Parathyroid adenoma (tissue), 2 donors: ENCODE data around the gene NFKBIL1.
A peak's percentile ranks its signal among the peaks of the same experiment; 100 is the strongest.

Experiments used
- H2AFZ ChIP-seq: fragments of 300-600 bp; sonication (generic); one replicate; pipeline ENCODE4 v1.7.0; 2017; ENCODE audit warnings: antibody characterized with exemption, mild to moderate bottlenecking
- H3K27ac ChIP-seq: fragments of 300-600 bp; sonication (generic); one replicate; pipeline ENCODE4 v1.7.0; 2017
- H3K27me3 ChIP-seq: fragments of 300-600 bp; sonication (generic); one replicate; pipeline ENCODE4 v1.7.0; 2017; ENCODE audit warnings: low read length; ENCODE audit not compliant: control insufficient read depth, insufficient read depth
- H3K36me3 ChIP-seq: fragments of 300-600 bp; sonication (generic); one replicate; pipeline ENCODE4 v1.7.0; 2017; ENCODE audit warnings: low read length; ENCODE audit not compliant: control insufficient read depth, insufficient read depth
- H3K4me1 ChIP-seq: fragments of 300-600 bp; sonication (generic); one replicate; pipeline ENCODE4 v1.7.0; 2017; ENCODE audit warnings: control low read depth
- H3K4me2 ChIP-seq: fragments of 300-600 bp; sonication (generic); one replicate; pipeline ENCODE4 v1.7.0; 2017; ENCODE audit warnings: low read length
- H3K4me3 ChIP-seq: fragments of 300-600 bp; sonication (generic); one replicate; pipeline ENCODE4 v1.7.0; 2017; ENCODE audit warnings: low read depth, low read length
- H3K79me2 ChIP-seq: fragments of 300-600 bp; sonication (generic); one replicate; pipeline ENCODE4 v1.7.0; 2017; ENCODE audit warnings: control low read depth
- H3K9ac ChIP-seq: fragments of 300-600 bp; sonication (generic); one replicate; pipeline ENCODE4 v1.7.0; 2017; ENCODE audit warnings: mild to moderate bottlenecking
- H3K9me3 ChIP-seq: fragments of 300-600 bp; sonication (generic); one replicate; pipeline ENCODE4 v1.7.0; 2017; ENCODE audit warnings: low read length; ENCODE audit not compliant: control insufficient read depth
- CTCF ChIP-seq: fragments of 300-600 bp; sonication (generic); IDR thresholded peaks from one replicate; pipeline ENCODE4 v1.7.0; 2017; ENCODE audit warnings: antibody characterized with exemption, mild to moderate bottlenecking
- donor health status: primary hyperparathyroidism.

NFKBIL1 gene

GRCh38 chr6:31581434-31582229 is 34.2 kb downstream of the NFKBIL1 start:
- Histone ChIP-seq H3K27me3 (no peaks in the 10 kb centered on the region), H3K4me1 (no peaks in the 10 kb centered on the region), H3K79me2 (no peaks in the 10 kb centered on the region)

GRCh38 chr6:31582230-31582643 is 34.8 kb downstream of the NFKBIL1 start, which contains the start of gene LTB:
Gene LTB, minus strand, starts transcription at chr6:31582424. Its CDS starts 7 bp downstream, at chr6:31582417.
- Histone ChIP-seq H3K9me3 (no peaks in the 10 kb centered on the region), H3K4me1 (no peaks in the 10 kb centered on the region)

More at GRCh38 chr6:31581434-31582229, 34.2 kb downstream of the NFKBIL1 start:
- Histone ChIP-seq H3K9me3 (no peaks in the 10 kb centered on the region), H3K36me3 (no peaks in the 10 kb centered on the region), H3K4me2 (peak overlapping the region; percentile 84), H2AFZ (peak overlapping the region; percentile 99), H3K27ac (peak overlapping the region; percentile 60), H3K9ac (peak overlapping the region; percentile 68), H3K4me3 (peak overlapping the region; percentile 85)
- TF ChIP-seq CTCF: no peak

GRCh38 chr6:31585491-31585890 is 38.1 kb downstream of the NFKBIL1 start:
- no peaks in the 10 kb centered on the region for H3K36me3 ChIP-seq
- no peak overlapping the region for H2AFZ ChIP-seq
- peak; percentile 14 for TF ChIP-seq CTCF
- no peaks in the 10 kb centered on the region for H3K4me1 ChIP-seq
- no peaks in the 10 kb centered on the region for H3K79me2 ChIP-seq
- H3K27me3 ChIP-seq: no peaks in the 10 kb centered on the region
- H3K27ac ChIP-seq: no peak overlapping the region
- H3K4me2 ChIP-seq: no peak overlapping the region
- no peak overlapping the region for H3K4me3 ChIP-seq
- no peaks in the 10 kb centered on the region for H3K9me3 ChIP-seq
- no peak overlapping the region for H3K9ac ChIP-seq

More at GRCh38 chr6:31582230-31582643, 34.8 kb downstream of the NFKBIL1 start, which contains the start of gene LTB:
- no peak for TF ChIP-seq CTCF
- peak within 1 kb of the TSS; percentile 60 for H3K27ac ChIP-seq
- H3K27me3 ChIP-seq: no peaks in the 10 kb centered on the region
- H3K36me3 ChIP-seq: no peaks in the 10 kb centered on the region
- peak within 1 kb of the TSS; percentile 84 for H3K4me2 ChIP-seq
- H3K4me3 ChIP-seq: peak within 1 kb of the TSS; percentile 85
- H3K9ac ChIP-seq: peak within 1 kb of the TSS; percentile 68
- H3K79me2 ChIP-seq: no peaks in the 10 kb centered on the region
- peak within 1 kb of the TSS; percentile 99 for H2AFZ ChIP-seq

- no peaks in the 10 kb centered on the region for H3K36me3 ChIP-seq
- no peaks in the 10 kb centered on the region for H3K79me2 ChIP-seq
- H3K27ac ChIP-seq: no peak within 1 kb of the TSS
- no peaks in the 10 kb centered on the region for H3K27me3 ChIP-seq
- no peak within 1 kb of the TSS for H3K9ac ChIP-seq
- H3K4me3 ChIP-seq: no peak within 1 kb of the TSS
- TF ChIP-seq CTCF: no peak
- H3K9me3 ChIP-seq: no peaks in the 10 kb centered on the region
- H3K4me2 ChIP-seq: no peak within 1 kb of the TSS
- no peaks in the 10 kb centered on the region for H3K4me1 ChIP-seq
- H2AFZ ChIP-seq: no peak within 1 kb of the TSS
These were observed 38.6 kb downstream of the NFKBIL1 start, which contains the start of gene LST1 for GRCh38 chr6:31586008-31586407. Gene LST1, plus strand, starts transcription at chr6:31586277. Its CDS starts 1,023 bp downstream, at chr6:31587300.
